ENCODE results near the gene AFAP1L2.

DNA sequence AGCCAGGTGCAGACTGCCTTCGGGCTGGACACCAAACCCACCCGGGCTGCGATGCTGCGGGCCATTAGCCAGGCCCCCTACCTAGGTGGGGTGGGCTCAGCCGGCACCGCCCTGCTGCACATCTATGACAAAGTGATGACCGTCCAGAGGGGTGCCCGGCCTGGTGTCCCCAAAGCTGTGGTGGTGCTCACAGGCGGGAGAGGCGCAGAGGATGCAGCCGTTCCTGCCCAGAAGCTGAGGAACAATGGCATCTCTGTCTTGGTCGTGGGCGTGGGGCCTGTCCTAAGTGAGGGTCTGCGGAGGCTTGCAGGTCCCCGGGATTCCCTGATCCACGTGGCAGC, 115.2 kb downstream of the AFAP1L2 start:
- no peak for TF ChIP-seq POLR2A (IDR thresholded peaks at IDR 0.05)
- TF ChIP-seq, protein P1, sequence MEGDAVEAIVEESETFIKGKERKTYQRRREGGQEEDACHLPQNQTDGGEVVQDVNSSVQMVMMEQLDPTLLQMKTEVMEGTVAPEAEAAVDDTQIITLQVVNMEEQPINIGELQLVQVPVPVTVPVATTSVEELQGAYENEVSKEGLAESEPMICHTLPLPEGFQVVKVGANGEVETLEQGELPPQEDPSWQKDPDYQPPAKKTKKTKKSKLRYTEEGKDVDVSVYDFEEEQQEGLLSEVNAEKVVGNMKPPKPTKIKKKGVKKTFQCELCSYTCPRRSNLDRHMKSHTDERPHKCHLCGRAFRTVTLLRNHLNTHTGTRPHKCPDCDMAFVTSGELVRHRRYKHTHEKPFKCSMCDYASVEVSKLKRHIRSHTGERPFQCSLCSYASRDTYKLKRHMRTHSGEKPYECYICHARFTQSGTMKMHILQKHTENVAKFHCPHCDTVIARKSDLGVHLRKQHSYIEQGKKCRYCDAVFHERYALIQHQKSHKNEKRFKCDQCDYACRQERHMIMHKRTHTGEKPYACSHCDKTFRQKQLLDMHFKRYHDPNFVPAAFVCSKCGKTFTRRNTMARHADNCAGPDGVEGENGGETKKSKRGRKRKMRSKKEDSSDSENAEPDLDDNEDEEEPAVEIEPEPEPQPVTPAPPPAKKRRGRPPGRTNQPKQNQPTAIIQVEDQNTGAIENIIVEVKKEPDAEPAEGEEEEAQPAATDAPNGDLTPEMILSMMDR (IDR thresholded peaks at IDR 0.05) = no peak

Data from body of pancreas (tissue), 4 donors.